Mesodermal cell (in vitro differentiated cells): ENCODE measurements around the gene CLEC4C.
A peak's percentile ranks its signal among the peaks of the same experiment; 100 is the strongest.
"Not testable (repeated sequence)": the region's sequence is repeated elsewhere in the genome, so short reads cannot be mapped to it uniquely, and the experiment has no call there.

Experiments
- H3K27ac ChIP-seq: 2 replicates; pipeline ENCODE4 v1.7.0; 2013; ENCODE audit warnings: mild to moderate bottlenecking, low read depth, low read length, moderate library complexity; ENCODE audit not compliant: severe bottlenecking
- H3K36me3 ChIP-seq: 2 replicates; pipeline ENCODE4 v1.7.1; 2013; ENCODE audit warnings: mild to moderate bottlenecking, low read length, moderate library complexity; ENCODE audit not compliant: control insufficient read depth, insufficient read depth
- H3K4me1 ChIP-seq: one replicate; pipeline ENCODE4 v1.7.1; 2013; ENCODE audit warnings: mild to moderate bottlenecking, low read length; ENCODE audit not compliant: insufficient read depth, control insufficient read depth, poor library complexity, severe bottlenecking
- H3K4me3 ChIP-seq: 2 replicates; pipeline ENCODE4 v1.7.0; 2013; ENCODE audit warnings: low read length, control low read depth, mild to moderate bottlenecking; ENCODE audit not compliant: insufficient read depth, poor library complexity, severe bottlenecking; ENCODE audit errors: extremely low read depth
- H3K9me3 ChIP-seq: 2 replicates; pipeline ENCODE4 v1.7.1; 2013; ENCODE audit warnings: mild to moderate bottlenecking, low read length, moderate library complexity; ENCODE audit not compliant: control insufficient read depth
- WGBS, 2 experiments: methylation state at CpG; one replicate each; pipeline ENCODE4 v1.1.5; 2013; ENCODE audit warnings: missing lambda C conversion rate in 2 of 2; ENCODE audit not compliant: insufficient coverage in 2 of 2; 5-methylcytosine and 5-hydroxymethylcytosine counted together

Gene CLEC4C

DNA sequence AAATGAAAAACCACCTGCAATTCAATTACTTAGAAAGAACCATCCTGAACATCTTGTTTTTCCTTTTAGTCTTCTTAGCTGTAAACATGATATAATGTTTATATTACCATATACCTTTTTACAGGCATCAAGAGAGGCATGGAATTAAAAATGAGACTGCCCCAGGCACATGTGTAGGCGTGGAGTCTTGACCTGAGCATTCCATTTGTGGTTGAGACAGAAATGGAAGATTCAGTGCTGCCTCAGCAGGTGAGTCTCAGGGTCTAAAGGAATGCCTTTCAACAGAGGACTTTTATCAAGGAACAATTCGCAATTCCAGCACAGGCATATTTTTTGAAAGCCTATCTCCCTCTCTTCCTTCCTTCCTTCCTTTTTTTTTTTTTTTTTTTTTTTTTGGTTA lies 9.8 kb upstream of the CLEC4C start:
- WGBS, 2 experiments: 86% methylated on average over 1 of the region's 2 CpGs; no CpG with 5 or more reads in 1 of the 2 experiments
- Histone ChIP-seq H3K4me1 (peaks cover 3% of the 10 kb centered on the region), H3K4me3 (no peak overlapping the region), H3K36me3 (no peaks in the 10 kb centered on the region), H3K9me3 (no peaks in the 10 kb centered on the region), H3K27ac (no peak overlapping the region)

DNA sequence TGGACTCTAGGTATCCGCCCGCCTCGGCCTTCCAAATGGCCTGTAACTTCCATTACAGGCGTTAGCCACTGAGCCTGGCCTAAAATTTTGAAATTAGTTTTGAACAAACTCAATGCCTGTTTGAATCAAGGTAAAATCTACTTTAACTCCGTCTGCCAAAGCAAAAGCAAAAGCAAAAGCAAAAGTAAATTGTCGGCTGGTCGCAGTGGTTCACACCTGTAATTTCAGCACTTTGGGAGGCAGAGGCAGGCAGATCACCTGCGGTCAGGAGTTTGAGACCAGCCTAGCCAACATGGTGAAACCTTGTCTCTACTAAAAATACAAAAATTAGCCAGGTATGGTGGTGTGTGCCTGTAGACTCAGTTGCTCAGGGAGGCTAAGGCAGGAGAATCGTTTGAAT lies 8.5 kb upstream of the CLEC4C start:
- not testable (repeated sequence) for H3K36me3 ChIP-seq, H3K9me3 ChIP-seq, H3K4me3 ChIP-seq, H3K27ac ChIP-seq, H3K4me1 ChIP-seq
- WGBS, 2 experiments: 98% methylated on average over 7 of the region's 9 CpGs

DNA sequence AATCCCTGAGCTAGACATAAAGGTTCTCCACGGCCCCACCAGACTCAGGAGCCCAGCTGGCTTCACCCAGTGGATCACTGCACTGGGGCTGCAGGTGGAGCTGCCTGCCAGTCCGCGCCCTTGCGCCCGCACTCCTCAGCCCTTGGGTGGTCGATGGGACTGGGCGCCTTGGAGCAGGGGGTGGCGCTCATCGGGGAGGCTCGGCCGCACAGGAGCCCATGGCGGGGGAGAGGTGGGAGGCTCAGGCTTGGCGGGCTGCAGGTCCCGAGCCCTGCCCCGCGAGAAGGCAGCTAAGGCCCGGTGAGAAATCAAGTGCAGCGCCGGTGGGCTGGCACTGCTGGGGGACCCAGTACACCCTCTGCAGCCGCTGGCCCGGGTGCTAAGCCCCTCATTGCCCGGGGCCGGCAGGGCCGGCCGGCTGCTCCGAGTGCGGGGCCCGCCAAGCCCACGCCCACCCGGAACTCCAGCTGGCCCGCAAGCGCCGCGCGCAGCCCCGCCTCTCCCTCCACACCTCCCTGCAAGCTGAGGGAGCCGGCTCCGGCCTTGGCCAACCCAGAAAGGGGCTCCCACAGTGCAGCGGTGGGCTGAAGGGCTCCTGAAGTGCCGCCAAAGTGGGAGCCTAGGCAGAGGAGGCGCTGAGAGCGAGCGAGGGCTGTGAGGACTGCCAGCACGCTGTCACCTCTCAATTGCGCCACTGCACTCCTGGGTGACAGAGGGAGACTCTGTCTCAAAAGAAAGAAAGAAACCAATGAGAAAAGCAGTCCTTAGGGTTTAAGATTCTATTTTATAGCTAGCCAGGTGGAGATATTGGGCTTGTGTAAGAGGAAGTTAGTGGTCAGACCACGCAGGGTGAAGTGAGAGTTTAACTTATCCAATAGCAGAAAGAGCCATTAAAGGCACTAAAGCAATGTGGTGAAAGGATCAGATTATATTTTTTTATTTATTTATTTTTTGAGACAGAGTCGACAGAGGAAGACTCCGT lies 5.1 kb upstream of the CLEC4C start:
- not testable (repeated sequence) for H3K4me3 ChIP-seq, H3K9me3 ChIP-seq, H3K27ac ChIP-seq, H3K4me1 ChIP-seq, H3K36me3 ChIP-seq
- 93 to 94% methylated on average over 16 to 22 of the region's 48 CpGs for WGBS, 2 experiments

DNA sequence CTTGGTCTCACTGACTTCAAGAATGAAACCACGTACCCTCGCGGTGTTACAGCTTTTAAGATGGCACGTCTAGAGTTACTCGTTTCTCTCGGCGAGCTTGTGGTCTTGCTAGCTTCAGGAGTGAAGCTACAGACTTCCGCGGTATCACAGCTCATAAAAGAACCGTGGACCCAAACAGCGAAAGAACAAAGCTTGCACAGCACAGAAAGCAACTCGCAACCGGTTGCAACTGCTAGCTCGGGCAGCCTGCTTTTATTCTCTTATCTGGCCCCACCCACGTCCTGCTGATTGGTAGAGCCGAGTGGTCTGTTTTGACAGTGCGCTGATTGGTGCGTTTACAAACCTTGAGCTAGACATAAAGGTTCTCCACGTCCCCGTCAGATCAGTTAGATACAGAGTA lies 4.2 kb upstream of the CLEC4C start:
- no peaks in the 10 kb centered on the region for H3K9me3 ChIP-seq
- H3K36me3 ChIP-seq: no peaks in the 10 kb centered on the region
- no peak overlapping the region for H3K27ac ChIP-seq
- 90 to 93% methylated on average over 16 to 20 of the region's 20 CpGs for WGBS, 2 experiments
- H3K4me3 ChIP-seq: no peak overlapping the region
- H3K4me1 ChIP-seq: no peaks in the 10 kb centered on the region

DNA sequence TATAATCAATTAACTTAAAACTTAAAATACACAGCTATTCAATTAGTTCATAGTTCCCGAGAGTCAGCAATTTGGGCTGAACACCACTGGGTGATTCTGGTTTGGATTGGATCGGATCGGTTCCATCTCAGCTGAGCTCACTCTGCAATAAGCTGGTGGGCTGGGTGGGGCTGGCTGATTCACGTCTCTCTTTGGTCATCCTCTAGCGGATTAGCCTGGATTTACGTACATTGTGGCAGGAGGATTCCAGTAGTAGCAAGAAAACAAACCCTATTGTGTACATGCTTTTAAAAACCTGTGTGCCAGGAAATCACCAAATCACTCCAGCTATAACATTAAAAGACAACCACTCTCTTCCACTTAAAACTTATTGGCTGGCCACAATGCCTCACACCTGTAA lies 3.2 kb upstream of the CLEC4C start:
- Histone ChIP-seq H3K36me3 (no peaks in the 10 kb centered on the region), H3K9me3 (no peaks in the 10 kb centered on the region), H3K27ac (no peak overlapping the region), H3K4me3 (no peak overlapping the region), H3K4me1 (no peaks in the 10 kb centered on the region)
- WGBS, 2 experiments: 60 to 66% methylated on average over 1 to 4 of the region's 6 CpGs

DNA sequence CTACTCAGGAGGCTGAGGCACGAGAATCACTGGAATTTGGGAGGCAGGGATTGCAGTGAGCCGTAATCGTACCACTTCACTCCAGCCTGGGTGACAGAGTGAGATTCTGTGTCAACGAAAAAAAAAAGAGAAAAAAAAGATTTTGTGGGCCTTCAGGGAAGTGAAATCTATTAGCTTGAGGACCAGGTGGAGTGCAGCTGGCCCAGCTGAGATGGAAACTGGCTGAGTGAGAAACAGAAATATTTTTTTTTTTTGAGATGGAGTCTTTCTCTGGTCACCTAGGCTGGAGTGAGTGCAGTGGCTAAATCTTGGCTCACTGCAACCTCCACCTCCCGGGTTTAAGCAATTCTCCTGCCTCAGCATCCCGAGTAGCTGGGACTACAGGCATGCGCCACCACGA lies 2.3 kb upstream of the CLEC4C start:
- no peaks in the 10 kb centered on the region for H3K4me1 ChIP-seq

DNA sequence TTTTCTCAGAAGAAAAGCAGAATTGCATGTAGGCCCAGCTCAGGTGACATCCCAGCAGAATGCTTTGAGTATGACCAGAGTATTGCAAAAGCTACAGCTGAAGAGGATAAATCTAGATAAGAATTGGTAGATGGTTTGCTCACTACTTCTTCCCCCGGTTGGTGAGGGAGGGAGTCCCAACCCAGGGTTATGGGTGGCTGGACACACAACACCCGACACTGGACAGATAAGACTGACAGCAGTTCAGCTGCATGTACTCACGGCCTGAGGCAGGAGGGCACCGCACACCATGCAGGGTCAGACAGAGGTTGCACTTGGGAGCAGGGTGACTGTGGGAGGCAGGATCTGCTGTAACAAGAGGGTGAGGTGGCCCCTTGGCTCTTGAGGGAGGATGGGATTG lies 1.7 kb upstream of the CLEC4C start:
- 89 to 98% methylated on average over 4 of the region's 4 CpGs for WGBS, 2 experiments
- no peaks in the 10 kb centered on the region for H3K36me3 ChIP-seq
- H3K4me1 ChIP-seq: no peaks in the 10 kb centered on the region
- no peaks in the 10 kb centered on the region for H3K9me3 ChIP-seq
- H3K27ac ChIP-seq: no peak overlapping the region
- no peak overlapping the region for H3K4me3 ChIP-seq

More for the DNA sequence above, 2.3 kb upstream of the CLEC4C start:
- Histone ChIP-seq H3K36me3 (no peaks in the 10 kb centered on the region), H3K4me3 (no peak overlapping the region), H3K27ac (no peak overlapping the region), H3K9me3 (no peaks in the 10 kb centered on the region)
- WGBS, 2 experiments: 86 to 88% methylated on average over 6 to 7 of the region's 8 CpGs

DNA sequence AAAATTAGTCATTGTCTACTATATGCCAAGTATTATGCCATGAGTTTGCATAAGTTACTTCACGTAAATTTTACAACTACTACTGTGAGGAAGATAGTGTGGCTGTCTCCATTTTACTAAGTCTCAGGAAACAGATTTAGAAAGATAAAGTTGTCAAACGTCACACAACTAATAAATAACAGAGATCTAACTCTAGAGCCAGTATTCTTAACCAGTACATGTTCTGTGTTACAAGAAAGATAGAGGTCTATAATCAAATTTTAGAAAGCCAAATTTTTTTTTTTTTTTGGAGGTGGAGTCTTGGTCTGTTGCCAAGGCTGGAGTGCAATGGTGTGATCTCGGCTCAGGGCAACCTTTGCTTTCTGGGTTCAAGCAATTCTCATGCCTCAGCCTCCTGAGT lies 14.2 kb downstream of the CLEC4C start:
- H3K4me3 ChIP-seq: no peak overlapping the region
- no peaks in the 10 kb centered on the region for H3K36me3 ChIP-seq
- H3K27ac ChIP-seq: no peak overlapping the region
- H3K9me3 ChIP-seq: no peaks in the 10 kb centered on the region
- H3K4me1 ChIP-seq: no peaks in the 10 kb centered on the region
- WGBS, 2 experiments: no CpG with 5 or more reads among the region's 3 CpGs

DNA sequence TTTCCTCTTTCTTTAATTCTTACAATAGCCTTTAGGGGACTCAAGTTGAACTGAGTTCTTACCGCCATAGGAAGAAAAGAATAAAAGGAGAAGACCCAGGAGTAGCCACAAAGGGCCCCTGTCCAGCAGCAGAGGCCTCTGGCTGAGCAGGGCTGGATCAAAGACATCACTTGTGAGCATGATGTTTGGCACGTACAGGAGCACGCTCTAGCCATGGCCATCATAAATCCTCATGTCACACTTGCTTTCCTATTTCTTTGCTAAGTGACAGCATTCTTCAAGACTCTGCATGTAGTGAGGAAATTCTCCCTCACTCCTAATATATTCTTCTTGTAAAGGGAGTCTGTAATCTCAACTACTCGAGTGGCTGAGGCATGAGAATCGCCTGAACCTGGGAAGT lies 15.7 kb downstream of the CLEC4C start:
- no peaks in the 10 kb centered on the region for H3K4me1 ChIP-seq
- H3K4me3 ChIP-seq: no peak overlapping the region
- H3K27ac ChIP-seq: peak overlapping the region; percentile 64
- no peaks in the 10 kb centered on the region for H3K9me3 ChIP-seq
- 81 to 82% methylated on average over 3 to 5 of the region's 5 CpGs for WGBS, 2 experiments
- no peaks in the 10 kb centered on the region for H3K36me3 ChIP-seq

DNA sequence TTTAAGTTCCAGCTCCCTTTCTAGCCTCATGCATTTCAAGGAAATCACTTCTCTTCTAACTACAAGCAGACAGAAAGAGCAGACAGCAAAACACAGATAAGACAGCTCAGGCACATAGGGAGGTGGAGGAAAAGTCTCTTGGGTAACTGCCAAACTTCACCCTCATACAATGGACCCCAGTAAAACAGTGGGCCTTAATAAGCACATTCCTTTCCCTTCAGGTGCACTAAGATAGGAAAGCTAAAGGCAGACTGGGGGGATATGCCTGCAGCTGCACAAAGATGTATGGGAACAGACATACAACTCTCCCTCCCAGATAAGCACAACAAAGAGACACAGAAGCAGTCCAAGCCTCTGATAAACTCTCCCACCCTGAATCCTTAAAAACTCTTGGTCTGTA lies 16.2 kb downstream of the CLEC4C start:
- not testable (repeated sequence) for H3K9me3 ChIP-seq, H3K4me1 ChIP-seq, H3K4me3 ChIP-seq, H3K36me3 ChIP-seq
- peak overlapping the region; percentile 64 for H3K27ac ChIP-seq

DNA sequence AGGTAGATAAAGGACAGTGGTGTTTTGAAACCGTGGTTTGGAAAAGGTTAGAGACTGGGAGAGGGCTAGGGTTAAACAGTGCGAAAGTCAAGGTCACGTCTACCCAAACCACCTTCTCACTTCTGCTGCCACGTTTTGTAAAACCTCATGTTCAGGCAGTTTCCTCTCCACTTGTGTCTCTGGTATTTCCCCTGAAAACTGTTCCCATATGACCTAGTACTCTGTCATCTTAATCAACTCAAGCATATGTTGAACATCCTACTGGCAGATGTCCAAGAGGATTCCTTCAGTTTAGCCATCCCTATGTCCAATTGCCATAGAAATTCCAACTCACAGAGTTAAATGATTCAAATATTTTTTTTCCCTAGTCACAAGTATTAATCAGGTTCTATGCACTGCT lies 17.4 kb downstream of the CLEC4C start:
- H3K27ac ChIP-seq: no peak overlapping the region
- no peaks in the 10 kb centered on the region for H3K4me1 ChIP-seq
- 86 to 87% methylated on average over 3 to 4 of the region's 4 CpGs for WGBS, 2 experiments
- H3K4me3 ChIP-seq: no peak overlapping the region
- H3K36me3 ChIP-seq: no peaks in the 10 kb centered on the region
- H3K9me3 ChIP-seq: no peaks in the 10 kb centered on the region
